ENCODE results near the gene FIGN. TPM values are rescaled to one million over a fixed set of nuclear protein-coding genes. Genes with fewer than 3 reads are reported as not detected.

Gene FIGN
- total and polyA plus RNA-seq, 5 donors: 2.7 to 13.8 (median 9.8) TPM

- WGBS: 83% methylated on average over 3 of the region's 3 CpGs
- no peak overlapping the region for H3K4me3 ChIP-seq (ENCODE audit: low read length)
- no peak overlapping the region for H3K27ac ChIP-seq (ENCODE audit: low read length)
- no peaks in the 10 kb centered on the region for H3K27me3 ChIP-seq (ENCODE audit: control insufficient read depth, insufficient read depth)
- no peak for DNase-seq
- no peak for ATAC-seq
- H3K9me3 ChIP-seq (ENCODE audit: control insufficient read depth, low read length): no peaks in the 10 kb centered on the region
- no peaks in the 10 kb centered on the region for H3K4me1 ChIP-seq (ENCODE audit: control insufficient read depth, insufficient read depth, low read length)
- intact Hi-C loops (cut with DNase I): no loop called here
Measured at GRCh38 chr2:163563336-163563735, 172.5 kb downstream of the FIGN start.

- Histone ChIP-seq H3K9me3 (ENCODE audit: control insufficient read depth, low read length) (no peaks in the 10 kb centered on the region), H3K4me1 (ENCODE audit: control insufficient read depth, insufficient read depth, low read length) (no peaks in the 10 kb centered on the region), H3K4me3 (ENCODE audit: low read length) (no peak overlapping the region), H3K27me3 (ENCODE audit: control insufficient read depth, insufficient read depth) (no peaks in the 10 kb centered on the region), H3K27ac (ENCODE audit: low read length) (no peak overlapping the region)
- DNase-seq (no peak), ATAC-seq (no peak)
- WGBS: 80% methylated on average over 8 of the region's 8 CpGs
- intact Hi-C loops (cut with DNase I): no loop called here
Measured at GRCh38 chr2:163558251-163559021, 177.4 kb downstream of the FIGN start.

- DNase-seq (no peak), ATAC-seq (no peak)
- H3K4me1 ChIP-seq (ENCODE audit: control insufficient read depth, insufficient read depth, low read length): no peaks in the 10 kb centered on the region
- 70% methylated on average over 2 of the region's 2 CpGs for WGBS
- intact Hi-C loops (cut with DNase I): no loop called here
- no peak overlapping the region for H3K27ac ChIP-seq (ENCODE audit: low read length)
- H3K9me3 ChIP-seq (ENCODE audit: control insufficient read depth, low read length): no peaks in the 10 kb centered on the region
- H3K4me3 ChIP-seq (ENCODE audit: low read length): no peak overlapping the region
- no peaks in the 10 kb centered on the region for H3K27me3 ChIP-seq (ENCODE audit: control insufficient read depth, insufficient read depth)
Measured at GRCh38 chr2:163556511-163556910, 179.3 kb downstream of the FIGN start.

- intact Hi-C loops (cut with DNase I): no loop called here
- Histone ChIP-seq H3K27me3 (ENCODE audit: control insufficient read depth, insufficient read depth) (no peaks in the 10 kb centered on the region), H3K27ac (ENCODE audit: low read length) (no peak overlapping the region), H3K9me3 (ENCODE audit: control insufficient read depth, low read length) (no peaks in the 10 kb centered on the region), H3K4me1 (ENCODE audit: control insufficient read depth, insufficient read depth, low read length) (no peaks in the 10 kb centered on the region), H3K4me3 (ENCODE audit: low read length) (no peak overlapping the region)
- WGBS: 89% methylated on average over 3 of the region's 3 CpGs
- no peak for ATAC-seq
- no peak for DNase-seq
Measured at GRCh38 chr2:163554864-163555263, 180.9 kb downstream of the FIGN start.

- Histone ChIP-seq H3K9me3 (ENCODE audit: control insufficient read depth, low read length) (no peaks in the 10 kb centered on the region), H3K4me3 (ENCODE audit: low read length) (no peak overlapping the region), H3K27ac (ENCODE audit: low read length) (no peak overlapping the region), H3K4me1 (ENCODE audit: control insufficient read depth, insufficient read depth, low read length) (no peaks in the 10 kb centered on the region), H3K27me3 (ENCODE audit: control insufficient read depth, insufficient read depth) (no peaks in the 10 kb centered on the region)
- DNase-seq (no peak), ATAC-seq (no peak)
- intact Hi-C loops (cut with DNase I): no loop called here
Measured at GRCh38 chr2:163553601-163554000, 182.2 kb downstream of the FIGN start.

GRCh38 chr2:163552758-163553157 lies 183.1 kb downstream of the FIGN start:
- no peak overlapping the region for H3K27ac ChIP-seq (ENCODE audit: low read length)

GRCh38 chr2:163551616-163552373 lies 184.0 kb downstream of the FIGN start:
- no peak for ATAC-seq
- Histone ChIP-seq H3K27me3 (ENCODE audit: control insufficient read depth, insufficient read depth) (no peaks in the 10 kb centered on the region), H3K27ac (ENCODE audit: low read length) (no peak overlapping the region), H3K4me3 (ENCODE audit: low read length) (no peak overlapping the region), H3K4me1 (ENCODE audit: control insufficient read depth, insufficient read depth, low read length) (no peaks in the 10 kb centered on the region), H3K9me3 (ENCODE audit: control insufficient read depth, low read length) (no peaks in the 10 kb centered on the region)
- 62% methylated on average over 3 of the region's 3 CpGs for WGBS
- intact Hi-C loops (cut with DNase I): no loop called here
- no peak for DNase-seq

More at GRCh38 chr2:163552758-163553157, 183.1 kb downstream of the FIGN start:
- DNase-seq (no peak), ATAC-seq (no peak)
- 84% methylated on average over 2 of the region's 2 CpGs for WGBS
- Histone ChIP-seq H3K4me1 (ENCODE audit: control insufficient read depth, insufficient read depth, low read length) (no peaks in the 10 kb centered on the region), H3K9me3 (ENCODE audit: control insufficient read depth, low read length) (no peaks in the 10 kb centered on the region), H3K4me3 (ENCODE audit: low read length) (no peak overlapping the region), H3K27me3 (ENCODE audit: control insufficient read depth, insufficient read depth) (no peaks in the 10 kb centered on the region)
- intact Hi-C loops (cut with DNase I): no loop called here

GRCh38 chr2:163548970-163549369 lies 186.8 kb downstream of the FIGN start:
- no peak overlapping the region for H3K27ac ChIP-seq (ENCODE audit: low read length)
- no peak overlapping the region for H3K4me3 ChIP-seq (ENCODE audit: low read length)
- intact Hi-C loops (cut with DNase I): no loop called here
- no peaks in the 10 kb centered on the region for H3K27me3 ChIP-seq (ENCODE audit: control insufficient read depth, insufficient read depth)
- DNase-seq (no peak), ATAC-seq (no peak)
- no peaks in the 10 kb centered on the region for H3K9me3 ChIP-seq (ENCODE audit: control insufficient read depth, low read length)
- 94% methylated on average over 3 of the region's 3 CpGs for WGBS
- no peaks in the 10 kb centered on the region for H3K4me1 ChIP-seq (ENCODE audit: control insufficient read depth, insufficient read depth, low read length)
